Testis (tissue), 2 donors: ENCODE results near the gene DCHS2.

Experiments used
- POLR2A ChIP-seq: fragments of 450-650 bp; IDR thresholded peaks from one replicate; pipeline ENCODE4 v1.6.1; 2017; ENCODE audit warnings: antibody characterized with exemption, mild to moderate bottlenecking, moderate library complexity
- TF ChIP-seq, protein P1 (sequence below), 3 experiments: fragments of 450-650 bp in 2 of 3; fragments of 200-600 bp in 1 of 3; sonication (generic) in 1 of 3; IDR thresholded peaks; one replicate each; pipeline ENCODE4 v1.5.1; 2016 to 2019; ENCODE audit warnings: antibody characterized with exemption in 3 of 3, mild to moderate bottlenecking in 2 of 3, moderate library complexity in 1 of 3

GRCh38 chr4:154349829-154350228 lies 141.8 kb downstream of the DCHS2 start:
- TF ChIP-seq POLR2A: no peak
- TF ChIP-seq, protein P1, sequence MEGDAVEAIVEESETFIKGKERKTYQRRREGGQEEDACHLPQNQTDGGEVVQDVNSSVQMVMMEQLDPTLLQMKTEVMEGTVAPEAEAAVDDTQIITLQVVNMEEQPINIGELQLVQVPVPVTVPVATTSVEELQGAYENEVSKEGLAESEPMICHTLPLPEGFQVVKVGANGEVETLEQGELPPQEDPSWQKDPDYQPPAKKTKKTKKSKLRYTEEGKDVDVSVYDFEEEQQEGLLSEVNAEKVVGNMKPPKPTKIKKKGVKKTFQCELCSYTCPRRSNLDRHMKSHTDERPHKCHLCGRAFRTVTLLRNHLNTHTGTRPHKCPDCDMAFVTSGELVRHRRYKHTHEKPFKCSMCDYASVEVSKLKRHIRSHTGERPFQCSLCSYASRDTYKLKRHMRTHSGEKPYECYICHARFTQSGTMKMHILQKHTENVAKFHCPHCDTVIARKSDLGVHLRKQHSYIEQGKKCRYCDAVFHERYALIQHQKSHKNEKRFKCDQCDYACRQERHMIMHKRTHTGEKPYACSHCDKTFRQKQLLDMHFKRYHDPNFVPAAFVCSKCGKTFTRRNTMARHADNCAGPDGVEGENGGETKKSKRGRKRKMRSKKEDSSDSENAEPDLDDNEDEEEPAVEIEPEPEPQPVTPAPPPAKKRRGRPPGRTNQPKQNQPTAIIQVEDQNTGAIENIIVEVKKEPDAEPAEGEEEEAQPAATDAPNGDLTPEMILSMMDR (IDR thresholded peaks at IDR 0.05): no peak
